GM12801 (cell line): ENCODE results near the gene HMGN3.

Source experiments
- TF ChIP-seq, protein P1 (sequence below): IDR thresholded peaks from one replicate; pipeline ENCODE4 v1.5.1; 2011; ENCODE audit warnings: control low read depth; ENCODE audit not compliant: insufficient read length; ENCODE audit errors: extremely low read depth

HMGN3 gene

DNA sequence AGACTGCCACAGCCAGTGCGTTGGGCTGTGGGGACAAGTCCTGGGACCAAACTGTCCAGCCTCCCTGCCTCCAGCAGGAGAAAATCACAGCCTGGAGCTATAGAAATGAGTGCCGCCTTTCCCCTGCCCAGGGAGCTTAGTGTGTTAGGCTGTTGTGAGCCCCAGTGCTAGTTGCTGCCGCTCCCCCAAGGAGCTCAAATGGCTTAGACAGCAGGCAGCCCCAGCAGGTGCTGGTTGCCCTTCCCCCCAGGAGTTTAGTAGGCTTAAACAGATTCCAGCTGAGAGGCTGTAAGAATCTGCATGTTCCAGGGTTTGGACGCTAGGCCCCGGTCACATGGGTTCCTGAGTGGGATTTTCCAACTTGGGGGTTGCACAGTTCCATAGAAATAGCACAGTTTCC is 27.2 kb upstream of the HMGN3 start:
- TF ChIP-seq, protein P1, sequence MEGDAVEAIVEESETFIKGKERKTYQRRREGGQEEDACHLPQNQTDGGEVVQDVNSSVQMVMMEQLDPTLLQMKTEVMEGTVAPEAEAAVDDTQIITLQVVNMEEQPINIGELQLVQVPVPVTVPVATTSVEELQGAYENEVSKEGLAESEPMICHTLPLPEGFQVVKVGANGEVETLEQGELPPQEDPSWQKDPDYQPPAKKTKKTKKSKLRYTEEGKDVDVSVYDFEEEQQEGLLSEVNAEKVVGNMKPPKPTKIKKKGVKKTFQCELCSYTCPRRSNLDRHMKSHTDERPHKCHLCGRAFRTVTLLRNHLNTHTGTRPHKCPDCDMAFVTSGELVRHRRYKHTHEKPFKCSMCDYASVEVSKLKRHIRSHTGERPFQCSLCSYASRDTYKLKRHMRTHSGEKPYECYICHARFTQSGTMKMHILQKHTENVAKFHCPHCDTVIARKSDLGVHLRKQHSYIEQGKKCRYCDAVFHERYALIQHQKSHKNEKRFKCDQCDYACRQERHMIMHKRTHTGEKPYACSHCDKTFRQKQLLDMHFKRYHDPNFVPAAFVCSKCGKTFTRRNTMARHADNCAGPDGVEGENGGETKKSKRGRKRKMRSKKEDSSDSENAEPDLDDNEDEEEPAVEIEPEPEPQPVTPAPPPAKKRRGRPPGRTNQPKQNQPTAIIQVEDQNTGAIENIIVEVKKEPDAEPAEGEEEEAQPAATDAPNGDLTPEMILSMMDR: no peak

DNA sequence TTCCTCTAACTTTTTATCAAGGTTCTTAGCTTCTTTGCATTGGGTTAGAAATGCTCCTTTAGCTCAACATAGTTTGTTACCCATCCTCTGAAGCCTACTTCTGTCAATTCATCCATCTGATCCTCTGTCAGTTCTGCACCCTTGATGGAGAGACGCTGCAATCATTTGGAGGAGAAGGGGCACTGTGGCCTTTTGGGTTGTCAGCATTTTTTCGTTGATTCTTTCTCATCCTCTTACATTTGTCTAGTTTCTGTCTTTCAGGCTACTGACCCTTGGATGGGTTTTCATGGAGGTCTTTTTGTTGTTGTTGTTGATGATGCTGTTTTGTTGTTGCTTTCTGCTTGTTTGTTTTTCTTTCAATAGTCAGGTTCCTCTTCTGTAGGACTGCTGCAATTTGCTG is 26.3 kb upstream of the HMGN3 start:
- TF ChIP-seq, protein P1: no peak

DNA sequence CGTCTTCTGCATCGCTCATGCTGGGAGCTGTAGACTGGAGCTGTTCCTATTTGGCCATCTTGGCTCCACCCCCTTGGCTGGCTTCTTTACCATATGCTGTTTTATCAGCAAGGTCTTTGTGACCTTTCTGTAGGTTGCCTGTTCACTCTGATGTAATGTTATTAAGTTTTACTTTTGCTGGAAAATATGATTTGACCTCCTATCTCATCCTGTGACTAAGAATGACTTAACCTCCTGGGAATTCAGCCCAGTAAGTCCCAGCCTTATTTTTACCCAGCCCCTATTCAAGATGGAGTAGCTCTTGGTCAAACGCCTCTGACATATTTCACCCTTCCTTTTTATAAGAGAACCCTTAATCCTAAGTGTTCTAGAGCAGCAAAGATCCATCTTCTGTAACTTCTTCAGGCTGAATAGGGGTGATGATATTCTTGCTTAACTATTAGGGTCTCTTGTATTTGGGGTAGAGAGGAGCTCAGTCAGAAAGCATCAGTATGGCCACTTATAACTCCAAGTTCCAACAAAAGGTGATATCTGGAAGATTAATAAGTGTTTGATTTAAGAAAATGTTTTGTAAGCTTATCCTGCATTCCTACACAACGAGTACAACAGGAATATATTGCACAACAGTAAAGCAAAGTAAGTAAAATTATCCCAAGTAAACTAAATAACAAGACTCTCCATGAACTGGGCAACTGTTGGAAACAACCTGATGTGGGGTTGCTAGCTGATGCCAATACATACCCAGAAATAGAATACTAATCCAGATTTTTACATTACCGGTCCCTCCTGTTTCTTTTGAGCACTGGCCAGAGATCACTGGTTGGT is 23.1 kb upstream of the HMGN3 start:
- TF ChIP-seq, protein P1: no peak

DNA sequence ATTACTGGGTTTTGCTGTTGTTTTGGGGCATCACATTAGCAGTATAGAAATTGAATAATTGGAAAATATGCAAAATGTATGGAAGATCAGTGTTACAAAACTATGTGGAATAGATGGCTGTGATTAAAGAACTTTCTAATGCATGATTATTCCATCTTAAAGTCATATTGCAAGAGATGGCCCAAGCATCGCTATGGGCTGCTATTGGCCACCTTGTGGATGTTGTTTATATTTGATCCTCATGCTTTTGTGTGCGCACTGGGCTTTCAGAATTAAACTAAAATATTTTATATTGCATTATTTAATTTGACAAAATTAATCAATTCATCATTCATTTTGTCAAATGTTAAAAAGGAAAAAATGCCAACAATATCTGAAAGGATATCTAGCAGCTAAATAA is 16.1 kb upstream of the HMGN3 start:
- TF ChIP-seq, protein P1: no peak

DNA sequence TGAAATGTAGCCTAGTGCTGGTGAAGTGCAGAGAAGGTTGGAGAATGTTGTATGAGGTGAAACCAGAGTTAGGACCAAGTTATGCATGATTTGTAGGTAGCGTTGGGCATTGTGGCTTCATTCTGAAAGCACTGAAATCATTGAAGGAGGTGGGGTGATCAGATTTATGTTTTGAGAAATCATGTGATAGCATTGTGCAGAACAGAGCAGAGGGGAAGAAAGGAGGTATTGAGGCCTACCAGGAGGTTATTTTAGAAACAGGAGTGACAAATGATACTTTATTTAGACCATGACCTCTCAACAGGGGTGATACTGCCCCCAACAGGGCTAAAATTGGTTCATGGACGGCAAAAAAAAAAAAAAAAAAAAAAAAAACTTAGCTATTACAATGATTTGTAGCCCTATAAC is 15.6 kb upstream of the HMGN3 start:
- TF ChIP-seq, protein P1: no peak

DNA sequence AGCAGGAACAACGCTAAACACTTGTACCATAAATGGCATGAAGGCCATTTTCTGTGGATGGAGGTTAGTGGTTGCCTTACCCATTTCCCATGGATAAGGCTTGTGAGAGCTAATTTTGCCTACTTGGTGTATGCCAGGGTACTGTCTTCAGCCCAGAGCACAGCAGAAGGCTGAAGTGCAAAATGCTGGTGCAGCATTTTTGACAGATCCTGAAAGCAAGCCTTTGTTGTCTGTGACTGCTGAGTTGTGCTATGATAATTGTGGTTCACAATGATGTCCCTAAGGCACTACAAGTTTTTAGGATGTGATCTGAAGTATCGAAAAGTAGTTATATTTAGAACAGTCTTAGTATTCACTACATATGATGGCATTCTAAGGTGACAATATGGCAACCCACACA is 14.7 kb upstream of the HMGN3 start:
- TF ChIP-seq, protein P1: no peak

DNA sequence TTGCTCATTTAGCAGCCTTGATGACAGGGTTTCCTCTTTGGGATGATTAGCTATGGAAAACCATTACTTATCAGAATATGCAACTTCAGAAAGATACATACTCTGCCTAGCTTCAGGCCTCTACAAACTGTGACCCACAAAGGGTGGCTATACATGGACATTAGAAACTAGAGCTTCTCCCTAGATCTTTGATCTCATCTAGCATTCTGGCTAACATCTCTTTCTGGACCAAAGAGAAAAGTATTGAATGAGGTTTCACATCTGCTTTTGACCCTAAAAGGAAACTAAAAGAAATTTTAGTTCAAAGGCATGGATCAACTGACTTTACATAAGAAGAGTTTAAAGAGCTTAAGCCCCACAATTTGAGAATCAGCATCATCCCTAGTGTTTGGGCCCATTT is 12.4 kb upstream of the HMGN3 start:
- TF ChIP-seq, protein P1: no peak
